Measurements from ENCODE around the gene GALNT9.

GALNT9 gene

GRCh38 chr12:132218915-132219314, 110.5 kb downstream of the GALNT9 start:
- in situ Hi-C loops (cut with HindIII; ENCODE audit: low sequenced_read_pairs): no loop called here
- TF ChIP-seq CTCF (IDR thresholded peaks at IDR 0.05; ENCODE audit: low read depth, low read length, missing control alignments): peak; percentile 16
- no peak overlapping the region for H3K4me3 ChIP-seq (ENCODE audit: low read depth, low read length)
- DNase-seq (ENCODE audit: low read depth): no peak

- no peak for DNase-seq (ENCODE audit: low read depth)
- TF ChIP-seq CTCF (IDR thresholded peaks at IDR 0.05; ENCODE audit: low read depth, low read length, missing control alignments): no peak
- in situ Hi-C loops (cut with HindIII; ENCODE audit: low sequenced_read_pairs): no loop called here
Observed at GRCh38 chr12:132218527-132218875, 110.9 kb downstream of the GALNT9 start.

GRCh38 chr12:132217800-132218526, 111.4 kb downstream of the GALNT9 start:
- DNase-seq (ENCODE audit: low read depth): no peak
- in situ Hi-C loops (cut with HindIII; ENCODE audit: low sequenced_read_pairs): no loop called here
- TF ChIP-seq CTCF (IDR thresholded peaks at IDR 0.05; ENCODE audit: low read depth, low read length, missing control alignments): no peak
- H3K4me3 ChIP-seq (ENCODE audit: low read depth, low read length): no peak overlapping the region

More at GRCh38 chr12:132218527-132218875, 110.9 kb downstream of the GALNT9 start:
- no peak overlapping the region for H3K4me3 ChIP-seq (ENCODE audit: low read depth, low read length)

GRCh38 chr12:132217371-132217770, 112.0 kb downstream of the GALNT9 start:
- no peak overlapping the region for H3K4me3 ChIP-seq (ENCODE audit: low read depth, low read length)
- no peak for TF ChIP-seq CTCF (IDR thresholded peaks at IDR 0.05; ENCODE audit: low read depth, low read length, missing control alignments)
- in situ Hi-C loops (cut with HindIII; ENCODE audit: low sequenced_read_pairs): no loop called here
- DNase-seq (ENCODE audit: low read depth): no peak

GRCh38 chr12:132216354-132216987, 112.9 kb downstream of the GALNT9 start:
- H3K4me3 ChIP-seq (ENCODE audit: low read depth, low read length): no peak overlapping the region
- no peak for DNase-seq (ENCODE audit: low read depth)
- TF ChIP-seq CTCF (IDR thresholded peaks at IDR 0.05; ENCODE audit: low read depth, low read length, missing control alignments): no peak
- in situ Hi-C loops (cut with HindIII; ENCODE audit: low sequenced_read_pairs): no loop called here

- no peak for DNase-seq (ENCODE audit: low read depth)
- in situ Hi-C loops (cut with HindIII; ENCODE audit: low sequenced_read_pairs): no loop called here
- H3K4me3 ChIP-seq (ENCODE audit: low read depth, low read length): no peak overlapping the region
- TF ChIP-seq CTCF (IDR thresholded peaks at IDR 0.05; ENCODE audit: low read depth, low read length, missing control alignments): no peak
Observed at GRCh38 chr12:132215299-132215989, 113.9 kb downstream of the GALNT9 start.
